ENCODE measurements around the gene KCNK17. TPM values are rescaled to one million over a fixed set of nuclear protein-coding genes. Genes with fewer than 3 reads are reported as not detected.

Gene KCNK17
- total RNA-seq, 6 donors from 2014 or later = 0.61 to 7.7 (median 2.8) TPM

- no peak for DNase-seq
- no peak overlapping the region for H3K27ac ChIP-seq
- ATAC-seq (ENCODE audit: low FRiP score in 2 of 2) = no peak
- TF ChIP-seq POLR2AphosphoS5 (IDR thresholded peaks at IDR 0.05) = no peak
- TF ChIP-seq CTCF (IDR thresholded peaks at IDR 0.05) = no peak
- no peak for TF ChIP-seq EP300 (IDR thresholded peaks at IDR 0.05)
- no peak overlapping the region for H3K4me3 ChIP-seq
- 87 to 88% methylated on average over 5 of the region's 5 CpGs for WGBS, 2 donors
- no peaks in the 10 kb centered on the region for H3K4me1 ChIP-seq
- H3K27me3 ChIP-seq = no peaks in the 10 kb centered on the region
- H3K9me3 ChIP-seq = no peaks in the 10 kb centered on the region
- H3K36me3 ChIP-seq = no peaks in the 10 kb centered on the region
Measured at GRCh38 chr6:39266782-39267355, 47.4 kb downstream of the KCNK17 start.

GRCh38 chr6:39266375-39266774, 47.8 kb downstream of the KCNK17 start:
- no peak for ATAC-seq (ENCODE audit: low FRiP score in 2 of 2)
- H3K27ac ChIP-seq = no peak overlapping the region
- WGBS, 2 donors = 82 to 92% methylated on average over 2 of the region's 2 CpGs
- no peaks in the 10 kb centered on the region for H3K27me3 ChIP-seq
- DNase-seq = no peak
- H3K4me3 ChIP-seq = no peak overlapping the region
- H3K4me1 ChIP-seq = no peaks in the 10 kb centered on the region
- no peaks in the 10 kb centered on the region for H3K9me3 ChIP-seq
- H3K36me3 ChIP-seq = no peaks in the 10 kb centered on the region
- TF ChIP-seq EP300 (IDR thresholded peaks at IDR 0.05) (no peak), CTCF (IDR thresholded peaks at IDR 0.05) (no peak), POLR2AphosphoS5 (IDR thresholded peaks at IDR 0.05) (no peak), POLR2A (IDR thresholded peaks at IDR 0.05) (no peak)

- DNase-seq (no peak), ATAC-seq (ENCODE audit: low FRiP score in 2 of 2) (peak in 1 of 2 donors; percentile 47)
- Histone ChIP-seq H3K4me3 (no peak overlapping the region), H3K4me1 (no peaks in the 10 kb centered on the region), H3K27ac (peak overlapping the region in 2 of 4 donors; percentile 15 to 24), H3K9me3 (no peaks in the 10 kb centered on the region), H3K27me3 (no peaks in the 10 kb centered on the region), H3K36me3 (no peaks in the 10 kb centered on the region)
- TF ChIP-seq POLR2A (IDR thresholded peaks at IDR 0.05) = no peak
- no peak for TF ChIP-seq EP300 (IDR thresholded peaks at IDR 0.05)
- TF ChIP-seq POLR2AphosphoS5 (IDR thresholded peaks at IDR 0.05) = no peak
- TF ChIP-seq CTCF (IDR thresholded peaks at IDR 0.05) = no peak
- 16 to 25% methylated on average over 5 of the region's 5 CpGs for WGBS, 2 donors
Measured at GRCh38 chr6:39263303-39264037, 50.7 kb downstream of the KCNK17 start.

GRCh38 chr6:39261751-39262150, 52.5 kb downstream of the KCNK17 start:
- no peaks in the 10 kb centered on the region for H3K4me1 ChIP-seq
- H3K4me3 ChIP-seq = no peak overlapping the region
- no peak for DNase-seq
- WGBS, 2 donors = 84 to 100% methylated on average over 3 of the region's 3 CpGs
- TF ChIP-seq CTCF (IDR thresholded peaks at IDR 0.05) (no peak), POLR2A (IDR thresholded peaks at IDR 0.05) (no peak), EP300 (IDR thresholded peaks at IDR 0.05) (no peak), POLR2AphosphoS5 (IDR thresholded peaks at IDR 0.05) (no peak)
- no peak overlapping the region for H3K27ac ChIP-seq
- no peaks in the 10 kb centered on the region for H3K36me3 ChIP-seq
- no peak for ATAC-seq (ENCODE audit: low FRiP score in 2 of 2)
- H3K27me3 ChIP-seq = no peaks in the 10 kb centered on the region
- no peaks in the 10 kb centered on the region for H3K9me3 ChIP-seq

GRCh38 chr6:39260953-39261352, 53.3 kb downstream of the KCNK17 start:
- no peak overlapping the region for H3K4me3 ChIP-seq
- H3K27me3 ChIP-seq = no peaks in the 10 kb centered on the region
- 81 to 100% methylated on average over 2 of the region's 2 CpGs for WGBS, 2 donors
- no peaks in the 10 kb centered on the region for H3K9me3 ChIP-seq
- DNase-seq = no peak
- no peak for ATAC-seq (ENCODE audit: low FRiP score in 2 of 2)
- no peak for TF ChIP-seq POLR2AphosphoS5 (IDR thresholded peaks at IDR 0.05)
- no peak for TF ChIP-seq CTCF (IDR thresholded peaks at IDR 0.05)
- TF ChIP-seq POLR2A (IDR thresholded peaks at IDR 0.05) = no peak
- no peak for TF ChIP-seq EP300 (IDR thresholded peaks at IDR 0.05)
- no peak overlapping the region for H3K27ac ChIP-seq
- H3K4me1 ChIP-seq = no peaks in the 10 kb centered on the region
- no peaks in the 10 kb centered on the region for H3K36me3 ChIP-seq

Measured in upper lobe of left lung (tissue), 6 donors.